CD4-positive, alpha-beta T cell (primary cell): ENCODE measurements around the gene NXPH4. TPM values are rescaled to one million over a fixed set of nuclear protein-coding genes. Genes with fewer than 3 reads are reported as not detected.

Experiments used
- ATAC-seq: fragments of 200-7000 bp; cut with Tn5 transposase; one replicate; pipeline ENCODE4 v1.10.0; 2022; ENCODE audit warnings: mild to moderate bottlenecking; ENCODE audit not compliant: poor library complexity
- CTCF ChIA-PET: fragments of 350-600 bp; sonication (Branson Sonifier 250); formaldehyde crosslinking; loops from one replicate; lab custom pipeline; 2021; ENCODE audit warnings: antibody characterized with exemption, inconsistent platforms; lab: Charles Lee
- POLR2A ChIA-PET: fragments of 350-600 bp; sonication (Branson Sonifier 250); formaldehyde crosslinking; loops from one replicate; lab custom pipeline; 2021; ENCODE audit warnings: antibody characterized with exemption, inconsistent platforms; lab: Charles Lee
- DNase-seq, 14 experiments: peaks; one replicate each; pipeline ENCODE4 v3.0.0-alpha.2; 2013 to 2020; ENCODE audit warnings: mixed read lengths in 2 of 14
- H3K27ac ChIP-seq, 2 donors: one replicate each; pipeline versions ENCODE4 v1.5.1 to v1.7.0; 2013; ENCODE audit warnings: low read length in 2 of 2, low read depth in 1 of 2, mild to moderate bottlenecking in 1 of 2
- H3K27me3 ChIP-seq, 2 experiments: 1 replicate in 1 of 2; 2 replicates in 1 of 2; pipeline versions ENCODE4 v1.6.1 to v1.7.0; 2013; ENCODE audit warnings: low read length in 2 of 2, control low read depth in 1 of 2, mild to moderate bottlenecking in 1 of 2, moderate library complexity in 1 of 2; ENCODE audit not compliant: insufficient read depth in 2 of 2, control insufficient read depth in 1 of 2
- H3K36me3 ChIP-seq: one replicate; pipeline ENCODE4 v1.6.1; 2013; ENCODE audit warnings: low read length, control low read depth; ENCODE audit not compliant: insufficient read depth
- H3K4me1 ChIP-seq: one replicate; pipeline ENCODE4 v1.6.1; 2013; ENCODE audit warnings: low read length, control low read depth; ENCODE audit not compliant: insufficient read depth
- H3K4me3 ChIP-seq: one replicate; pipeline ENCODE4 v1.5.1; 2013; ENCODE audit warnings: mild to moderate bottlenecking, low read length, moderate library complexity
- H3K9me3 ChIP-seq, 2 experiments: 1 replicate in 1 of 2; 2 replicates in 1 of 2; pipeline versions ENCODE4 v1.6.1 to v1.7.0; 2013; ENCODE audit warnings: low read length in 2 of 2, mild to moderate bottlenecking in 2 of 2, control low read depth in 1 of 2, moderate library complexity in 1 of 2; ENCODE audit not compliant: control insufficient read depth in 1 of 2, insufficient read depth in 1 of 2
- H3K27ac Mint-ChIP-seq: one replicate; pipeline ENCODE4 v1.8.0; 2020; ENCODE audit warnings: mixed read lengths
- H3K27me3 Mint-ChIP-seq: one replicate; pipeline ENCODE4 v1.8.0; 2021; ENCODE audit warnings: mixed read lengths
- H3K36me3 Mint-ChIP-seq: one replicate; pipeline ENCODE4 v1.8.0; 2021; ENCODE audit warnings: low read depth, mixed read lengths
- H3K4me1 Mint-ChIP-seq: one replicate; pipeline ENCODE4 v1.8.0; 2021; ENCODE audit warnings: low read depth, mixed read lengths
- H3K4me3 Mint-ChIP-seq: one replicate; pipeline ENCODE4 v1.8.0; 2020; ENCODE audit warnings: mild to moderate bottlenecking, mixed read lengths
- H3K9me3 Mint-ChIP-seq: one replicate; pipeline ENCODE4 v1.8.0; 2020; ENCODE audit warnings: mixed read lengths
- CTCF ChIP-seq: fragments of 200-600 bp; IDR thresholded peaks from one replicate; pipeline ENCODE4 v1.8.0; 2022; ENCODE audit warnings: antibody characterized with exemption, mild to moderate bottlenecking
- intact Hi-C, 2 experiments: fragments of 100-400 bp; cut with DNase I in 1 of 2; cut with micrococcal nuclease in 1 of 2; formaldehyde crosslinking; loops; one replicate each; pipeline versions ENCODE4 v1.15.1 to v1.9.0; 2023 to 2025; cut with DNase I, micrococcal nuclease
- total RNA-seq, 174 experiments: library from RNA in 2 of 174; stranded (reverse) in 2 of 174; gene quantifications; one replicate each; pipeline ENCODE4 v1.2.3 and lab custom pipeline; 2021 to 2026

Gene NXPH4
- total RNA-seq, 2 experiments from 2014 or later: not detected

GRCh38 chr12:57254506-57255280 lies 38.1 kb downstream of the NXPH4 start:
- no peaks in the 10 kb centered on the region for H3K9me3 Mint-ChIP-seq
- CTCF ChIA-PET: interaction anchor here (1.2 kb wide), 1 partner anchor 9 kb away, joined by 4 read pairs; no protein-coding TSS in a partner anchor
- H3K36me3 Mint-ChIP-seq: peaks cover 60% of the 10 kb centered on the region
- DNase-seq (no peak), ATAC-seq (no peak)
- POLR2A ChIA-PET: no interaction called here
- Histone ChIP-seq H3K36me3 (peaks cover 47% of the 10 kb centered on the region), H3K9me3 (no peaks in the 10 kb centered on the region), H3K4me1 (no peaks in the 10 kb centered on the region), H3K27ac (no peak overlapping the region), H3K27me3 (no peaks in the 10 kb centered on the region), H3K4me3 (no peak overlapping the region)
- no peaks in the 10 kb centered on the region for H3K27me3 Mint-ChIP-seq
- intact Hi-C loops: no loop called here
- TF ChIP-seq CTCF: no peak
- no peak overlapping the region for H3K4me3 Mint-ChIP-seq
- H3K27ac Mint-ChIP-seq: no peak overlapping the region
- no peaks in the 10 kb centered on the region for H3K4me1 Mint-ChIP-seq

GRCh38 chr12:57255916-57256315 lies 39.3 kb downstream of the NXPH4 start:
- H3K36me3 Mint-ChIP-seq: peaks cover 73% of the 10 kb centered on the region
- DNase-seq (no peak), ATAC-seq (no peak)
- H3K4me1 Mint-ChIP-seq: no peaks in the 10 kb centered on the region
- no peaks in the 10 kb centered on the region for H3K27me3 ChIP-seq
- intact Hi-C loops: no loop called here
- no peak overlapping the region for H3K4me3 ChIP-seq
- H3K4me1 ChIP-seq: no peaks in the 10 kb centered on the region
- no peak for TF ChIP-seq CTCF
- no peaks in the 10 kb centered on the region for H3K27me3 Mint-ChIP-seq
- H3K9me3 ChIP-seq: no peaks in the 10 kb centered on the region
- no peak overlapping the region for H3K27ac ChIP-seq
- no peak overlapping the region for H3K4me3 Mint-ChIP-seq
- POLR2A ChIA-PET: no interaction called here
- no peaks in the 10 kb centered on the region for H3K9me3 Mint-ChIP-seq
- H3K27ac Mint-ChIP-seq: no peak overlapping the region
- CTCF ChIA-PET: no interaction called here
- H3K36me3 ChIP-seq: peaks cover 60% of the 10 kb centered on the region

GRCh38 chr12:57258977-57259970 lies 42.7 kb downstream of the NXPH4 start:
- Histone ChIP-seq H3K27me3 (no peaks in the 10 kb centered on the region), H3K9me3 (no peaks in the 10 kb centered on the region), H3K36me3 (peaks cover 80% of the 10 kb centered on the region), H3K27ac (no peak overlapping the region), H3K4me3 (no peak overlapping the region), H3K4me1 (peaks cover 3% of the 10 kb centered on the region)
- DNase-seq (no peak), ATAC-seq (no peak)
- POLR2A ChIA-PET: no interaction called here
- CTCF ChIA-PET: no interaction called here
- TF ChIP-seq CTCF: no peak
- no peaks in the 10 kb centered on the region for H3K4me1 Mint-ChIP-seq
- intact Hi-C loops: no loop called here
- no peaks in the 10 kb centered on the region for H3K9me3 Mint-ChIP-seq
- peaks cover 89% of the 10 kb centered on the region for H3K36me3 Mint-ChIP-seq
- H3K4me3 Mint-ChIP-seq: no peak overlapping the region
- no peak overlapping the region for H3K27ac Mint-ChIP-seq
- H3K27me3 Mint-ChIP-seq: no peaks in the 10 kb centered on the region
